HCT116 (cell line): Measurements from ENCODE around the gene GTF2H1. TPM values are rescaled to one million over a fixed set of nuclear protein-coding genes. Genes with fewer than 3 reads are reported as not detected.

Experiments used
- ATAC-seq: fragments of 200-7000 bp; cut with Tn5 transposase; 2 replicates; pipeline ENCODE4 v1.9.1; 2020; ENCODE audit warnings: mild to moderate bottlenecking, moderate library complexity
- BruUV-seq: library from RNA; stranded (reverse); fragments of 400-500 nt; replicated peaks from 2 replicates; lab custom pipeline; 2021; lab: Mats Ljungman, UMichigan
- CTCF ChIA-PET: fragments of 300-600 bp; sonication (Branson Sonifier 250); formaldehyde crosslinking; loops from one replicate; lab custom pipeline; 2021; ENCODE audit warnings: antibody characterized with exemption; lab: Charles Lee
- POLR2A ChIA-PET: fragments of 300-600, 350-600 bp; sonication (Branson Sonifier 250); formaldehyde crosslinking; loops from one replicate; lab custom pipeline; 2021; ENCODE audit warnings: antibody characterized with exemption; lab: Charles Lee
- RAD21 ChIA-PET, 2 experiments: fragments of 300-600 bp; sonication (Branson Sonifier 250); formaldehyde crosslinking; loops; one replicate each; lab custom pipeline; 2023; ENCODE audit warnings: low total read pairs in 2 of 2; ENCODE audit not compliant: uncharacterized antibody in 2 of 2, unreplicated experiment in 2 of 2, low non-redundant PET in 1 of 2; lab: Charles Lee
- DNase-seq: peaks from one replicate; pipeline ENCODE4 v3.0.0-alpha.2; 2010; ENCODE audit warnings: low read depth, low spot score
- H2AFZ ChIP-seq: fragments of 200-600 bp; shearing (Covaris generic), sonication (generic); 2 replicates; pipeline ENCODE4 v1.6.1; 2017; ENCODE audit warnings: low read depth, mixed run types, mixed read lengths, antibody characterized with exemption, low read length; ENCODE audit not compliant: poor library complexity, severe bottlenecking
- H3K27ac ChIP-seq: 2 replicates; pipeline ENCODE4 v1.5.1; 2012; ENCODE audit warnings: low read depth, low read length
- H3K27me3 ChIP-seq: fragments of 200-600 bp; sonication (generic); 2 replicates; pipeline ENCODE4 v1.6.1; 2016; ENCODE audit warnings: mixed run types, low read length, mixed read lengths; ENCODE audit not compliant: insufficient read depth
- H3K36me3 ChIP-seq, 2 experiments: fragments of 200-500 bp in 1 of 2; fragments of 200-600 bp in 1 of 2; sonication (Bioruptor generic) in 1 of 2; sonication (generic) in 1 of 2; 2 replicates each; pipeline versions ENCODE4 v1.5.1 to v1.6.1; 2014 to 2016; ENCODE audit warnings: low read length in 2 of 2, inconsistent platforms in 1 of 2, mixed read lengths in 1 of 2, mixed run types in 1 of 2; ENCODE audit not compliant: insufficient read depth in 2 of 2, control insufficient read depth in 1 of 2
- H3K4me1 ChIP-seq, 2 experiments: fragments of 200-600 bp in 1 of 2; sonication (generic) in 1 of 2; 2 replicates each; pipeline versions ENCODE4 v1.5.1 to v1.6.1; 2012 to 2017; ENCODE audit warnings: low read length in 2 of 2, inconsistent platforms in 1 of 2, mild to moderate bottlenecking in 1 of 2, mixed read lengths in 1 of 2, mixed run types in 1 of 2, moderate library complexity in 1 of 2; ENCODE audit not compliant: insufficient read depth in 2 of 2, control insufficient read depth in 1 of 2
- H3K4me2 ChIP-seq: fragments of 200-600 bp; sonication (generic); 2 replicates; pipeline ENCODE4 v1.6.1; 2017; ENCODE audit warnings: mixed run types, low read length, mixed read lengths
- H3K4me3 ChIP-seq, 2 experiments: fragments of 200-600 bp in 1 of 2; sonication (generic) in 1 of 2; replicated peaks in 1 of 2; 2 replicates each; pipeline ENCODE4 v1.5.1; 2011 to 2016; ENCODE audit warnings: low read length in 2 of 2, control low read depth in 1 of 2, low read depth in 1 of 2, mild to moderate bottlenecking in 1 of 2, mixed read lengths in 1 of 2, mixed run types in 1 of 2
- H3K79me2 ChIP-seq: fragments of 200-600 bp; sonication (generic); 2 replicates; pipeline ENCODE4 v1.6.1; 2017; ENCODE audit warnings: mild to moderate bottlenecking, mixed run types, low read length, moderate library complexity, mixed read lengths; ENCODE audit not compliant: insufficient read depth
- H3K9ac ChIP-seq: fragments of 200-600 bp; sonication (generic); 2 replicates; pipeline ENCODE4 v1.6.1; 2016; ENCODE audit warnings: low read length, mixed read lengths
- H3K9me2 ChIP-seq: fragments of 200-600 bp; sonication (generic), shearing (Covaris generic); 2 replicates; pipeline ENCODE4 v1.6.1; 2017; ENCODE audit warnings: mixed run types, mild to moderate bottlenecking, moderate library complexity; ENCODE audit not compliant: insufficient read depth
- H3K9me3 ChIP-seq, 2 experiments: fragments of 200-500 bp in 1 of 2; fragments of 200-600 bp in 1 of 2; sonication (Bioruptor generic) in 1 of 2; sonication (generic) in 1 of 2; 2 replicates each; pipeline ENCODE4 v1.6.1; 2014 to 2017; ENCODE audit warnings: low read length in 2 of 2, mixed read lengths in 2 of 2, inconsistent platforms in 1 of 2, low read depth in 1 of 2, mild to moderate bottlenecking in 1 of 2, mixed run types in 1 of 2, moderate library complexity in 1 of 2; ENCODE audit not compliant: control insufficient read depth in 1 of 2, insufficient read depth in 1 of 2
- H4K20me1 ChIP-seq: fragments of 200-600 bp; sonication (generic), shearing (Covaris generic); 2 replicates; pipeline ENCODE4 v1.6.1; 2017; ENCODE audit warnings: mixed run types, mild to moderate bottlenecking, moderate library complexity; ENCODE audit not compliant: insufficient read depth
- CBX3 ChIP-seq: IDR thresholded peaks from 2 replicates; pipeline ENCODE4 v1.6.1; 2012; ENCODE audit warnings: low read depth
- CEBPB ChIP-seq: IDR thresholded peaks from 2 replicates; pipeline ENCODE4 v1.6.1; 2012; ENCODE audit warnings: low read depth
- EGR1 ChIP-seq: IDR thresholded peaks from 2 replicates; pipeline ENCODE4 v1.6.1; 2012; ENCODE audit warnings: low read depth
- ELF1 ChIP-seq: IDR thresholded peaks from 2 replicates; pipeline ENCODE4 v1.6.1; 2012; ENCODE audit warnings: low read depth, borderline replicate concordance
- JUND ChIP-seq: IDR thresholded peaks from 2 replicates; pipeline ENCODE4 v1.6.1; 2012
- POLR2A ChIP-seq: IDR thresholded peaks from 2 replicates; pipeline ENCODE4 v1.7.0; 2011; ENCODE audit warnings: borderline replicate concordance; ENCODE audit not compliant: insufficient read depth, insufficient read length; ENCODE audit errors: extremely low read depth
- POLR2AphosphoS5 ChIP-seq: IDR thresholded peaks from 2 replicates; pipeline ENCODE4 v1.6.1; 2011; ENCODE audit warnings: mild to moderate bottlenecking, low read depth, low read length, moderate library complexity
- RAD21 ChIP-seq: IDR thresholded peaks from 2 replicates; pipeline ENCODE4 v1.6.1; 2012; ENCODE audit warnings: low read depth, mild to moderate bottlenecking
- SIN3A ChIP-seq: IDR thresholded peaks from 2 replicates; pipeline ENCODE4 v1.6.1; 2012; ENCODE audit warnings: low read depth
- SP1 ChIP-seq: IDR thresholded peaks from 2 replicates; pipeline ENCODE4 v1.6.1; 2012; ENCODE audit warnings: low read depth
- SRF ChIP-seq: IDR thresholded peaks from 2 replicates; pipeline ENCODE4 v1.6.1; 2012; ENCODE audit warnings: low read depth
- YY1 ChIP-seq: IDR thresholded peaks from 2 replicates; pipeline ENCODE4 v1.6.1; 2011; ENCODE audit warnings: low read length, low read depth, moderate library complexity, mild to moderate bottlenecking; ENCODE audit not compliant: insufficient replicate concordance; ENCODE audit errors: extremely low read depth
- ZFX ChIP-seq: fragments of 450-650 bp; IDR thresholded peaks from 2 replicates; pipeline ENCODE4 v1.6.1; 2017
- intact Hi-C: fragments of 100-400 bp; cut with micrococcal nuclease; formaldehyde crosslinking; loops from 2 replicates; pipeline ENCODE4 v1.10.0; 2022
- total RNA-seq: library from RNA; stranded (reverse); gene quantifications from one replicate; pipeline ENCODE4 v1.2.1, GENCODE V29; 2021; ENCODE audit not compliant: unreplicated experiment
- TF ChIP-seq, protein P1 (sequence below): IDR thresholded peaks from 2 replicates; pipeline ENCODE4 v1.6.1; 2012; ENCODE audit warnings: low read depth
- TF ChIP-seq, protein P2 (sequence below): IDR thresholded peaks from 2 replicates; pipeline ENCODE4 v1.6.1; 2012
- TF ChIP-seq, protein P3 (sequence below): IDR thresholded peaks from 2 replicates; pipeline ENCODE4 v1.6.1; 2012
- TF ChIP-seq, protein P4 (sequence below): IDR thresholded peaks from 2 replicates; pipeline ENCODE4 v1.6.1; 2011; ENCODE audit warnings: mild to moderate bottlenecking, low read length, moderate library complexity; ENCODE audit not compliant: insufficient replicate concordance; ENCODE audit errors: extremely low read depth

Gene GTF2H1
- total RNA-seq, 1 experiment from 2014 or later = 37.3 TPM

DNA sequence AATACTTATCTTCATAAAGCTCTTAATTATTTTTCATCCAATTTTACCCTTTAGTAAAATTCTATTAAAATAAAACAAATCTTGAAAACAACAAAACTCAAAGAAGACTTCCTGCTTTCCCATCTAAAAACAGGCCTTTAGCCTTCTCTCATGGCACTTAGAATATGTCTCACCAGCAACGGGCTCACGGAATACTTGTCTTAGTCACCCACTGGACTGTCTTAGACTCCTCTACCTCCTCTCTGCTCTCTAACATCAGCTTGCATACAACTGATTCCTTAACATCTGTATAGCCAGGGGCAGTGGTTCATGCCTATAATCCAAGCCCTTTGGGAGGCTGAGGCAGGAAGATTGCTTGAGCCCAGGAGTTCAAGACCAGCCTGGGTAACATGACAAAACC, 14.1 kb upstream of the GTF2H1 start:
- no peak for DNase-seq
- H3K9me3 ChIP-seq = no peaks in the 10 kb centered on the region
- H3K9me2 ChIP-seq = no peaks in the 10 kb centered on the region
- no peaks in the 10 kb centered on the region for H3K4me1 ChIP-seq
- H3K4me3 ChIP-seq = no peak overlapping the region
- ChIA-PET CTCF (no interaction called here), POLR2A (no interaction called here)
- no peak overlapping the region for H3K27ac ChIP-seq
- H3K36me3 ChIP-seq = peaks cover 35 to 46% of the 10 kb centered on the region in 2 experiments
- TF ChIP-seq ELF1 (no peak), SRF (no peak), POLR2A (no peak), CBX3 (no peak), POLR2AphosphoS5 (no peak), RAD21 (no peak), CEBPB (no peak), EGR1 (no peak), JUND (no peak), SP1 (no peak), ZFX (no peak), YY1 (no peak), SIN3A (no peak)
- TF ChIP-seq, protein P1, sequence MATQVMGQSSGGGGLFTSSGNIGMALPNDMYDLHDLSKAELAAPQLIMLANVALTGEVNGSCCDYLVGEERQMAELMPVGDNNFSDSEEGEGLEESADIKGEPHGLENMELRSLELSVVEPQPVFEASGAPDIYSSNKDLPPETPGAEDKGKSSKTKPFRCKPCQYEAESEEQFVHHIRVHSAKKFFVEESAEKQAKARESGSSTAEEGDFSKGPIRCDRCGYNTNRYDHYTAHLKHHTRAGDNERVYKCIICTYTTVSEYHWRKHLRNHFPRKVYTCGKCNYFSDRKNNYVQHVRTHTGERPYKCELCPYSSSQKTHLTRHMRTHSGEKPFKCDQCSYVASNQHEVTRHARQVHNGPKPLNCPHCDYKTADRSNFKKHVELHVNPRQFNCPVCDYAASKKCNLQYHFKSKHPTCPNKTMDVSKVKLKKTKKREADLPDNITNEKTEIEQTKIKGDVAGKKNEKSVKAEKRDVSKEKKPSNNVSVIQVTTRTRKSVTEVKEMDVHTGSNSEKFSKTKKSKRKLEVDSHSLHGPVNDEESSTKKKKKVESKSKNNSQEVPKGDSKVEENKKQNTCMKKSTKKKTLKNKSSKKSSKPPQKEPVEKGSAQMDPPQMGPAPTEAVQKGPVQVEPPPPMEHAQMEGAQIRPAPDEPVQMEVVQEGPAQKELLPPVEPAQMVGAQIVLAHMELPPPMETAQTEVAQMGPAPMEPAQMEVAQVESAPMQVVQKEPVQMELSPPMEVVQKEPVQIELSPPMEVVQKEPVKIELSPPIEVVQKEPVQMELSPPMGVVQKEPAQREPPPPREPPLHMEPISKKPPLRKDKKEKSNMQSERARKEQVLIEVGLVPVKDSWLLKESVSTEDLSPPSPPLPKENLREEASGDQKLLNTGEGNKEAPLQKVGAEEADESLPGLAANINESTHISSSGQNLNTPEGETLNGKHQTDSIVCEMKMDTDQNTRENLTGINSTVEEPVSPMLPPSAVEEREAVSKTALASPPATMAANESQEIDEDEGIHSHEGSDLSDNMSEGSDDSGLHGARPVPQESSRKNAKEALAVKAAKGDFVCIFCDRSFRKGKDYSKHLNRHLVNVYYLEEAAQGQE = no peak
- TF ChIP-seq, protein P2, sequence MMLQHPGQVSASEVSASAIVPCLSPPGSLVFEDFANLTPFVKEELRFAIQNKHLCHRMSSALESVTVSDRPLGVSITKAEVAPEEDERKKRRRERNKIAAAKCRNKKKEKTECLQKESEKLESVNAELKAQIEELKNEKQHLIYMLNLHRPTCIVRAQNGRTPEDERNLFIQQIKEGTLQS = no peak
- TF ChIP-seq, protein P3, sequence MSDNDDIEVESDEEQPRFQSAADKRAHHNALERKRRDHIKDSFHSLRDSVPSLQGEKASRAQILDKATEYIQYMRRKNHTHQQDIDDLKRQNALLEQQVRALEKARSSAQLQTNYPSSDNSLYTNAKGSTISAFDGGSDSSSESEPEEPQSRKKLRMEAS = no peak
- TF ChIP-seq, protein P4, sequence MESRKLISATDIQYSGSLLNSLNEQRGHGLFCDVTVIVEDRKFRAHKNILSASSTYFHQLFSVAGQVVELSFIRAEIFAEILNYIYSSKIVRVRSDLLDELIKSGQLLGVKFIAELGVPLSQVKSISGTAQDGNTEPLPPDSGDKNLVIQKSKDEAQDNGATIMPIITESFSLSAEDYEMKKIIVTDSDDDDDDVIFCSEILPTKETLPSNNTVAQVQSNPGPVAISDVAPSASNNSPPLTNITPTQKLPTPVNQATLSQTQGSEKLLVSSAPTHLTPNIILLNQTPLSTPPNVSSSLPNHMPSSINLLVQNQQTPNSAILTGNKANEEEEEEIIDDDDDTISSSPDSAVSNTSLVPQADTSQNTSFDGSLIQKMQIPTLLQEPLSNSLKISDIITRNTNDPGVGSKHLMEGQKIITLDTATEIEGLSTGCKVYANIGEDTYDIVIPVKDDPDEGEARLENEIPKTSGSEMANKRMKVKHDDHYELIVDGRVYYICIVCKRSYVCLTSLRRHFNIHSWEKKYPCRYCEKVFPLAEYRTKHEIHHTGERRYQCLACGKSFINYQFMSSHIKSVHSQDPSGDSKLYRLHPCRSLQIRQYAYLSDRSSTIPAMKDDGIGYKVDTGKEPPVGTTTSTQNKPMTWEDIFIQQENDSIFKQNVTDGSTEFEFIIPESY = no peak
- TF ChIP-seq, all 23 proteins: peak for 0
- BruUV-seq = no TSS peak
- H3K9ac ChIP-seq = no peak overlapping the region
- H3K79me2 ChIP-seq = peaks cover 15% of the 10 kb centered on the region
- H2AFZ ChIP-seq = no peak overlapping the region
- no peaks in the 10 kb centered on the region for H4K20me1 ChIP-seq
- ATAC-seq = no peak
- H3K27me3 ChIP-seq = no peaks in the 10 kb centered on the region
- intact Hi-C loops = loop anchor here (10.0 kb wide), 1 partner anchor 193 kb away; no protein-coding TSS in a partner anchor
- no peak overlapping the region for H3K4me2 ChIP-seq
- RAD21 ChIA-PET = no interaction called here
